Suprapubic skin (tissue), 3 donors: ENCODE data around the gene FKBP1B.

Source experiments
- EP300 ChIP-seq: sonication (generic); formaldehyde crosslinking; IDR thresholded peaks from one replicate; pipeline ENCODE4 v1.6.1; 2017; ENCODE audit warnings: antibody characterized with exemption
- POLR2A ChIP-seq, 2 donors: fragments of 450-650 bp; IDR thresholded peaks; one replicate each; pipeline ENCODE4 v1.6.1; 2017; ENCODE audit warnings: antibody characterized with exemption in 2 of 2, mild to moderate bottlenecking in 2 of 2, moderate library complexity in 2 of 2
- TF ChIP-seq, protein P1 (sequence below), 2 donors: fragments of 200-600 bp in 1 of 2; fragments of 450-650 bp in 1 of 2; sonication (generic) in 1 of 2; IDR thresholded peaks; one replicate each; pipeline ENCODE4 v1.5.1; 2016 to 2019; ENCODE audit warnings: antibody characterized with exemption in 2 of 2, mild to moderate bottlenecking in 1 of 2, moderate library complexity in 1 of 2

DNA sequence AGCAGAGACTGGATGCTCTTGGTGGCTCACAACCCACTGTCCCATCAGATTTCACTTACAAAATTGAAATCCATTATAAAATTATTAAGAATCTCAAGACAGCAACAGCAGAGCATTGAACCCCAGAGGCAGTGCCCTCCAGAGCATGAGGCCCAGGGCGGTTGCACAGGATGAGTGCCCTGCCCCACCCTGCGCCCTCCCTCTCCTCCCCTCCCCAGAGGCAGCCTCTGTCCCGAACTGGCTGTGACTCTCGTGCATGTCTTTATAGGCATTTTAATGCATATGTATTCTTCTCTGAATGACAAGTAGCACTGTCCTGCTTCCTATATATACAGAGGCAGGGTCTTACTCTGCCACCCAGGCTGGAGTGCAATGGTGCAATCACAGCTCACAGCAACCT, 29.3 kb upstream of the FKBP1B start:
- TF ChIP-seq POLR2A (IDR thresholded peaks at IDR 0.05) (no peak), EP300 (no peak)
- TF ChIP-seq, protein P1, sequence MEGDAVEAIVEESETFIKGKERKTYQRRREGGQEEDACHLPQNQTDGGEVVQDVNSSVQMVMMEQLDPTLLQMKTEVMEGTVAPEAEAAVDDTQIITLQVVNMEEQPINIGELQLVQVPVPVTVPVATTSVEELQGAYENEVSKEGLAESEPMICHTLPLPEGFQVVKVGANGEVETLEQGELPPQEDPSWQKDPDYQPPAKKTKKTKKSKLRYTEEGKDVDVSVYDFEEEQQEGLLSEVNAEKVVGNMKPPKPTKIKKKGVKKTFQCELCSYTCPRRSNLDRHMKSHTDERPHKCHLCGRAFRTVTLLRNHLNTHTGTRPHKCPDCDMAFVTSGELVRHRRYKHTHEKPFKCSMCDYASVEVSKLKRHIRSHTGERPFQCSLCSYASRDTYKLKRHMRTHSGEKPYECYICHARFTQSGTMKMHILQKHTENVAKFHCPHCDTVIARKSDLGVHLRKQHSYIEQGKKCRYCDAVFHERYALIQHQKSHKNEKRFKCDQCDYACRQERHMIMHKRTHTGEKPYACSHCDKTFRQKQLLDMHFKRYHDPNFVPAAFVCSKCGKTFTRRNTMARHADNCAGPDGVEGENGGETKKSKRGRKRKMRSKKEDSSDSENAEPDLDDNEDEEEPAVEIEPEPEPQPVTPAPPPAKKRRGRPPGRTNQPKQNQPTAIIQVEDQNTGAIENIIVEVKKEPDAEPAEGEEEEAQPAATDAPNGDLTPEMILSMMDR (IDR thresholded peaks at IDR 0.05): no peak
